GM10847 (cell line): ENCODE measurements around the gene KHDC4.

Experiments
- POLR2A ChIP-seq: IDR thresholded peaks from 2 replicates; pipeline ENCODE4 v1.6.1; 2011; ENCODE audit not compliant: insufficient read length; ENCODE audit errors: extremely low read depth

Gene KHDC4

GRCh38 chr1:155934097-155934935 lies at the start of gene KHDC4:
Gene KHDC4 (minus strand): TSS chr1:155934413. CDS start chr1:155934373, 40 bp downstream.
- TF ChIP-seq POLR2A: peak; percentile 96

DNA sequence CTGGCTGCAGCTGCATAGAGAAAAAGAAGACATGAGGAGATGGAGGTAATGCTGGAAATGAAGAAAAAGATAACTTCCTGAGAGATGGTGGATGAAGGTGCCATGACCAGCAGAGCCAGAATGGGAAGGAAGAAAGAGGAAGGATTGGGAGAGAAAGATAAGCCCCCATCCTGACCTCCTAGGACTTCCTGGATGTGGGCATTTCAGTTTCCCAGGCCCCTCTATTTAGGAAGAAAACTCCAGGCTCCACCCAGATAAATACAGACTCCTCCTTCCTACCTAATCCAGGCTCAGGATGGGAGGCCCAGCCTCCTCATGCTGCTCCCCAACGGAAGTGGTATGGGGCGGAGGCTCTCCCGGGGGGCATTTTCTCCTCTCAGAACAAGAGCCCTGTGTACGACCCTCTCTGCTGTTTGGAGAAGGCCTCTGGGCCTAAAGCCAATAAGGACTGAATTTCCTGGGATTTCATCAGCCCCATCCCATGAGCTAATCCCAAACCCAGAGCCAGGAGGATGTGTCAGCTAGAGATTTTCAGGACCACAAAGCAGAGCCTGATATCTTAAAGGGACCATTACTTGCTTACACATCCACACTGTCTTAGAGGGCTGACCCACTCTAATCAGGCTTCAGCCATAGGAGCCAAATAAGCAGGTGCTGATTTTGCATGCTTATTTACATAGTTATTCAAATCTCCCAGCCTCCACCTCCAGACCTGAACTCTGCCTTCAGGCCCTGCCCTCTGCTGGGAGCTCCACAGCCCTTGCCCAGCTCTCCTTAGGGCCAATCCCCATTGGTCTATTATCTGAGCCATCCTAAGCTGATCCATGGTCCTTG lies 49.2 kb upstream of the KHDC4 start:
- no peak for TF ChIP-seq POLR2A

- no peak for TF ChIP-seq POLR2A
Measured at GRCh38 chr1:155982106-155982505, 47.9 kb upstream of the KHDC4 start.

- no peak for TF ChIP-seq POLR2A
Measured at GRCh38 chr1:155981266-155982088, 47.3 kb upstream of the KHDC4 start.

DNA sequence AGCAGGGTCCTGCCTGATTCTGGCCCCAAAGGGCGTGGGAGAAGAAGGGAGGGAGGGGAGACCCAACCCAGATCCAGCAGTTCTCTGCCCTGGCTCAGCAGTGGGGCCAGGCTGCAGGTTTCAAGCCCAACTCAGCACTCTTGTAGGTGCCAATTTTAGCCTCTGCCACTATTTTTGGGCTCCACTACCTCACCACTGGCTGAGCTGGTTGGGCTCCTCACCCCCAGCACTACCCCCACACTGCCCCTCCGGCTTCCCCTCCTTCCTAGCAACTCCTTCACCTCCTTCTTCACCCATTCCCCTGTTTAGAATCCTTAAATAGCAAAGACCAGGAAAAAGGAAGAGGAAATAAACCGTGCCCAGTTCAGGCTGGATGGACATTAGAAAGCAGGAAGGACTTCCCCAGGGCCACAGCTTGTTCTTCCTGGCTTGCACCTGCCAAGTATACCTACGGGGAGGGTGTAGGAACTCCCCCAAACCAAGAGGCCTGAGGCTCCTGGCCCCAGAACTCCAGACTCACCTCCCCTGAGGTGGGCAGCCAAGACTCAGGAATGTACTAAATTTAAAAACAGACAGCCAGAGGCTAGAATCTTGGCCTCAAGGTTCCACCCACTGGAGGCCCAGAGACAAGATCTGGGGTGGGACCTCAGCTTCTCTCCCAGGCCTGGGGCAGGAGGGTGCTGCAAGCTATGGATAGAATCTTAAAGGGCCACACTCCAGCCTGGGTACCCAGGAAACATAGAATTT lies 45.6 kb upstream of the KHDC4 start:
- no peak for TF ChIP-seq POLR2A

DNA sequence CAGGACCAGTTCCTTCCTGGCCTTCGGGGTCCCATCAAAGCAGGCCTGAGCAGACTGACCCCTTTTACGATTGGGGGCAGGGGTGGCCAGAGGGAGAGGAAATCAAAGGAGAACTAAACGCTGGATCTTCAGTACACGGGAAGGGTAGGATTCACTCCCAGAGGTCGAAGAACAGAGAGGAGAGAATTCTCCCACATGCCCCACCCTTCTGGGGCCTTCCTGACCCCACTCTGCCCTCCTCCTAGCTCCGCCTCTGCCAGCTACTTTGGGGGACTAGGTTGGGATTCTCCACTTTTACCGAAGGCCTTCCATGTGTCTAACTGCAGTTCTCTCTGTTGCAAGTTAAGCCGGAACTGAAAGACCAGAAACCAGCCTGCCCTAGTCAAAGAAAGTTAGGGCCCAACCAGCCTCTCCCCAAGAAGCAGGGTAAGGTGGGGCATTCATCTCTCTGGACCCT lies 44.8 kb upstream of the KHDC4 start:
- TF ChIP-seq POLR2A: no peak

GRCh38 chr1:155978325-155978972 lies 44.2 kb upstream of the KHDC4 start, which contains the start of gene ARHGEF2:
Gene ARHGEF2 (minus strand): TSS chr1:155978547. CDS start chr1:155978427, 120 bp downstream.
- TF ChIP-seq POLR2A: peak; percentile 59

- no peak for TF ChIP-seq POLR2A
Measured at GRCh38 chr1:155977690-155978324, 43.6 kb upstream of the KHDC4 start.

- no peak for TF ChIP-seq POLR2A
Measured at GRCh38 chr1:155976913-155977689, 42.9 kb upstream of the KHDC4 start.

DNA sequence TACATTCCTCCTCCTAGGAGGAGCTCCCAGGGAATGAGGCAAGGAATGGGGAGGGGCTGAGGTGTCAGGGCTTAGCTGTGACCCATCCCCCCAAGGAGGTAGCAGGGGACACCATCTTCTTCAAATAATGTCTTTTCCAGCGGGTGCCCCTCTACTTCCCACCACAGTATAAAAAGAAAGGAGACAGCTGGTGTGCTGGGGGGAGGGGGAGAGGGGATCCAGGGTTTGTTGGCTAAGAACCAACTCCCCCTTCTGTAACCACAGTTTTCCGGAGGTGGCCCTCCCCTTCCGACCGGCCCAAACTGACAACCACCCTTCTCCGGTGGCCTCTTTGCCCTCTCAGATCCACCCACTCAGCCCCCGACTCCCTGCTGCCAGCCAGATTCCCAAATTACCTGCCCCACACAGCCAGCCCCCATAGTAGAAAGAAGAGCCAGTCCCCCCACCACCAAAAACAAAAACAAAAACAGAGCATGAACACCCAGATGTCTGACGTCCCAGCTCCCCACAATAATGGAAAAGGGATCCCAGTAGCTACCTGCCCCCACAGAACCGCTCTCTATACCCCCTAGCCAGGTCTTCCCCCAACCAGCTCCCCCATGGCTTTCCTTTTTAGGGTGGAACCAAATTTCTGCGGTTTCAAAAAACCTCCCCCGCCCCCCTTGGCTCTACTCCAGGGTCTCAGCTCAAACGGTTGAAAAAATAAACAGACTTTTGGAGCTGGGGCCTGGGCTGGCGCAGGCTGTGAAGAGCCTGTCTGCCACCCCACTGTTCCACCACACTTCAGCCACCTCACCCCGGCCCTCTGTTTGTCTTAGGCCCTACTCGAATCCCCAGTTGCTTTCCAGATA lies 42.1 kb upstream of the KHDC4 start:
- TF ChIP-seq POLR2A: no peak

GRCh38 chr1:155975375-155976061 lies 41.3 kb upstream of the KHDC4 start:
- TF ChIP-seq POLR2A: no peak
